HepG2 (cell line): ENCODE data around the gene KCNQ1OT1. TPM values are rescaled to one million over a fixed set of nuclear protein-coding genes. Genes with fewer than 3 reads are reported as not detected.

Source experiments
- AKNA ChIP-seq: sonication (generic); formaldehyde crosslinking; IDR thresholded peaks from 2 replicates; pipeline ENCODE4 v1.4.0; 2020; ENCODE audit warnings: missing genetic modification reagents, borderline replicate concordance
- HNRNPH1 ChIP-seq: fragments of 200-400 bp; formaldehyde crosslinking; optimal IDR thresholded peaks from 2 replicates; pipeline ENCODE3; 2017; ENCODE audit warnings: mild to moderate bottlenecking, low read depth, low read length
- HNRNPUL1 ChIP-seq: fragments of 200-400 bp; formaldehyde crosslinking; IDR thresholded peaks from 2 replicates; pipeline ENCODE4 v1.6.1; 2017; ENCODE audit warnings: low read depth, mild to moderate bottlenecking, low read length, moderate library complexity
- KDM6A ChIP-seq: IDR thresholded peaks from 2 replicates; pipeline ENCODE4 v1.6.1; 2016; ENCODE audit warnings: low read depth
- KMT2B ChIP-seq: IDR thresholded peaks from 2 replicates; pipeline ENCODE4 v1.6.1; 2016; ENCODE audit warnings: missing genetic modification reagents, missing compliant biosample characterization
- MAZ ChIP-seq, 2 experiments: sonication (generic) in 1 of 2; formaldehyde crosslinking in 1 of 2; IDR thresholded peaks; 2 replicates each; pipeline versions ENCODE4 v1.5.0 to v1.6.1; 2012 to 2020; ENCODE audit warnings: low read depth in 2 of 2, mild to moderate bottlenecking in 2 of 2, borderline replicate concordance in 1 of 2, improper control_type of control experiment in 1 of 2, low read length in 1 of 2, missing genetic modification reagents in 1 of 2, moderate library complexity in 1 of 2
- MEF2D ChIP-seq: sonication (generic); formaldehyde crosslinking; IDR thresholded peaks from 2 replicates; pipeline ENCODE4 v1.5.1; 2020; ENCODE audit warnings: mild to moderate bottlenecking, missing genetic modification reagents
- NRL ChIP-seq: sonication (generic); formaldehyde crosslinking; IDR thresholded peaks from 2 replicates; pipeline ENCODE4 v1.5.0; 2020; ENCODE audit warnings: missing genetic modification reagents, mild to moderate bottlenecking, moderate library complexity, borderline replicate concordance
- TMF1 ChIP-seq: sonication (generic); formaldehyde crosslinking; IDR thresholded peaks from 2 replicates; pipeline ENCODE4 v1.8.1; 2022; ENCODE audit warnings: low read depth, missing genetic modification reagents
- TRIM24 ChIP-seq: sonication (generic); formaldehyde crosslinking; IDR thresholded peaks from 2 replicates; pipeline ENCODE4 v1.8.0; 2022; ENCODE audit warnings: mild to moderate bottlenecking, missing genetic modification reagents
- XRCC5 ChIP-seq: fragments of 200-400 bp; formaldehyde crosslinking; optimal IDR thresholded peaks from 2 replicates; pipeline ENCODE3; 2017; ENCODE audit warnings: mild to moderate bottlenecking, low read length
- ZFP1 ChIP-seq: IDR thresholded peaks from 2 replicates; pipeline ENCODE4 v1.6.1; 2016
- ZKSCAN1 ChIP-seq: fragments of 150-350 bp; IDR thresholded peaks from 2 replicates; pipeline ENCODE4 v1.6.1; 2014; ENCODE audit warnings: low read length
- ZNF274 ChIP-seq: sonication (generic); formaldehyde crosslinking; IDR thresholded peaks from 2 replicates; pipeline ENCODE4 v1.5.1; 2020; ENCODE audit warnings: mild to moderate bottlenecking, missing genetic modification reagents
- ZNF281 ChIP-seq: sonication (generic); formaldehyde crosslinking; IDR thresholded peaks from 2 replicates; pipeline ENCODE4 v1.4.0; 2020; ENCODE audit warnings: missing genetic modification reagents, borderline replicate concordance
- ZNF776 ChIP-seq: sonication (generic); formaldehyde crosslinking; IDR thresholded peaks from 2 replicates; pipeline ENCODE4 v1.4.0; 2020; ENCODE audit warnings: mild to moderate bottlenecking, missing genetic modification reagents
- polyA plus RNA-seq, 8 experiments: library from polyadenylated mRNA; depleted of rRNA in 3 of 8; stranded (reverse) in 7 of 8; unstranded in 1 of 8; fragments of >200 nt; fragmentation: Illumina TruSeq in 4 of 8; extraction: Trizol in 4 of 8; gene quantifications; 2 replicates each; pipeline versions ENCODE4 v1.2.1 to v1.2.3, GENCODE V29; 2011 to 2016; ENCODE audit warnings: low read depth in 4 of 8, missing spikeins in 1 of 8, mixed read lengths in 1 of 8; ENCODE audit not compliant: insufficient read depth in 1 of 8
- total RNA-seq, 5 experiments: library from RNA; depleted of rRNA; stranded (reverse); fragments of >200 nt; fragmentation: Illumina TruSeq; extraction: Trizol; gene quantifications; 2 replicates each; pipeline ENCODE4 v1.2.3, GENCODE V29; 2016; ENCODE audit warnings: low read depth in 1 of 5

KCNQ1OT1 gene
- total and polyA plus RNA-seq, 2 of the 13 experiments (the other 11 are each of a cell fraction or from before 2014, with no cell fraction given), result 1.3 to 18.9 TPM

GRCh38 chr11:2577031-2577990 is 122.5 kb downstream of the KCNQ1OT1 start (continued):
- TF ChIP-seq AKNA (no peak), KMT2B (CRISPR knock-in tag) (no peak), MEF2D (CRISPR knock-in tag) (no peak), MAZ (IDR thresholded peaks at IDR 0.05; ENCODE audit: borderline replicate concordance, low read depth, low read length) (no peak), MAZ (CRISPR knock-in tag; IDR thresholded peaks at IDR 0.05; ENCODE audit: low read depth) (no peak), ZNF281 (CRISPR knock-in tag) (no peak), ZKSCAN1 (no peak), HNRNPH1 (no peak), NRL (CRISPR knock-in tag) (no peak), XRCC5 (no peak), KDM6A (CRISPR knock-in tag) (no peak), ZFP1 (CRISPR knock-in tag) (no peak), TMF1 (no peak), TRIM24 (no peak), ZNF776 (CRISPR knock-in tag) (no peak), ZNF274 (no peak), HNRNPUL1 (no peak)
